HG02884 (cell line): ENCODE measurements around the gene CATSPER1.

Experiments
- ATAC-seq: cut with Tn5 transposase; IDR thresholded peaks from one replicate; pipeline ENCODE4 v1.9.1; 2021; ENCODE audit warnings: mild to moderate bottlenecking, moderate library complexity; ENCODE audit not compliant: unreplicated experiment

Gene CATSPER1

GRCh38 chr11:65973439-65974110, 52.7 kb downstream of the CATSPER1 start:
- no peak for ATAC-seq

- no peak for ATAC-seq
These were observed 54.2 kb downstream of the CATSPER1 start for GRCh38 chr11:65972116-65972515.

- ATAC-seq = no peak
These were observed 57.4 kb downstream of the CATSPER1 start for GRCh38 chr11:65968600-65969482.

GRCh38 chr11:65967329-65967934, 58.8 kb downstream of the CATSPER1 start:
- no peak for ATAC-seq
